GM21528 (cell line): Measurements from ENCODE around the gene TP73.

Experiments
- ATAC-seq: cut with Tn5 transposase; IDR thresholded peaks from one replicate; pipeline ENCODE4 v1.9.1; 2021; ENCODE audit warnings: mild to moderate bottlenecking, moderate library complexity; ENCODE audit not compliant: unreplicated experiment, low FRiP score

Gene TP73

DNA sequence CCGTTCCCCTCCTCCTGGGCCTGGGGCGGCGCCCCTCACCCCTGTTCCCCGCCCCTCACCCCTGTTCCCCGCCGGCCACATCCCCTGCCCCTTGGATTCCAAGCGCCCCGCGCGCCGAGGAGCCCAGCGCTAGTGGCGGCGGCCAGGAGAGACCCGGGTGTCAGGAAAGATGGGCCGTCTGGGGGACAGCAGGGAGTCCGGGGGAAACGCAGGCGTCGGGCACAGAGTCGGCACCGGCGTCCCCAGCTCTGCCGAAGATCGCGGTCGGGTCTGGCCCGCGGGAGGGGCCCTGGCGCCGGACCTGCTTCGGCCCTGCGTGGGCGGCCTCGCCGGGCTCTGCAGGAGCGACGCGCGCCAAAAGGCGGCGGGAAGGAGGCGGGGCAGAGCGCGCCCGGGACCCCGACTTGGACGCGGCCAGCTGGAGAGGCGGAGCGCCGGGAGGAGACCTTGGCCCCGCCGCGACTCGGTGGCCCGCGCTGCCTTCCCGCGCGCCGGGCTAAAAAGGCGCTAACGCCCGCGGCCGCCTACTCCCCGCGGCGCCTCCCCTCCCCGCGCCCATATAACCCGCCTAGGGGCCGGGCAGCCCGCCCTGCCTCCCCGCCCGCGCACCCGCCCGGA is at the start of gene TP73:
Gene TP73, plus strand, starts transcription at position 587 of the 618 bp plus-strand sequence. CDS start 29,850 bp downstream, outside the sequence.
- no peak for ATAC-seq

GRCh38 chr1:3603156-3603555 is 49.2 kb upstream of the TP73 start:
- ATAC-seq, result no peak

DNA sequence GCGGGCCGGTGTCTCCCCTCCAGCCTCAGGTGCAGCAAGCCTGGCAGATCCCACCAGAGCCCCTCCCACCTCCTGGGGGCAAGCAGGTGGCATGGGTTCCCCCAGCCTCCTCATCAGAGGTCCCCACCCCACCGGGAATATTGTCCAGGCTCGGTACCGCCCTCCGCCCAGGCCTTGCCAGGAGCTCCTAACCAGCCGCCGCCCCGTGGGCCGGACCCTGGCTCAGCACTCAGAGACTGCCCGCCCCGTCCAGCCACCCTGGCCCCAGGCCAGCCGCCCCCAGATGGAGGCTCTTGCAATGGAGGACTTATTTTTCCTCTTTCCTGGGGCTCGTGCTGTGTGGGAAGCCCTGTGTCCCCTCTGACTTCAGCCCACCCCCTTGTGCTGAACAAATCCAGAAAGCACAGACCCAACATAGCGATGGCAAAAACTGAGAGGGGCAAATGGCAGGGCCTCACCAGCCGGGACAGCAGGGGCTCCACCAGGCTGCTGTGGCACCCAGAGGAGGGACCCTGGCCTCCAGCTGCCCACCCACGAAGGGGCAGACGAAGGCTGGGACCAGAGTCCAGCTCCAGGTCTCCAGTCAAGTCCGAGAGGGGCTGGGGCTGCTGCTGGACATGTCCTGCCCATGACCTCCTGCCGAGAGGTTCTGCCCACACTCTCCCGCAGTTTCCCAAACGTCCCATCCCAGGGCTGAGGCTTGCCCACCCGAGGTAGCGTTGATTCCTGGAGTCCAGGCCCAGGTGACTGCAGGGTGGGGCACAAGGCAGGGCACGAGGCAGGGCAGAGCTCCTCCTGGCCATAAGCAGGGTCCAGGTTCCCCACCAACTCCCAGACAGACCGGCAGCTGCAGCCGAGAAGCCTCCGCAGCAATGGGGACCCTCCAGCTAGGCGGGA is 48.5 kb upstream of the TP73 start:
- no peak for ATAC-seq

GRCh38 chr1:3604468-3604974 is 47.8 kb upstream of the TP73 start:
- ATAC-seq, result no peak

DNA sequence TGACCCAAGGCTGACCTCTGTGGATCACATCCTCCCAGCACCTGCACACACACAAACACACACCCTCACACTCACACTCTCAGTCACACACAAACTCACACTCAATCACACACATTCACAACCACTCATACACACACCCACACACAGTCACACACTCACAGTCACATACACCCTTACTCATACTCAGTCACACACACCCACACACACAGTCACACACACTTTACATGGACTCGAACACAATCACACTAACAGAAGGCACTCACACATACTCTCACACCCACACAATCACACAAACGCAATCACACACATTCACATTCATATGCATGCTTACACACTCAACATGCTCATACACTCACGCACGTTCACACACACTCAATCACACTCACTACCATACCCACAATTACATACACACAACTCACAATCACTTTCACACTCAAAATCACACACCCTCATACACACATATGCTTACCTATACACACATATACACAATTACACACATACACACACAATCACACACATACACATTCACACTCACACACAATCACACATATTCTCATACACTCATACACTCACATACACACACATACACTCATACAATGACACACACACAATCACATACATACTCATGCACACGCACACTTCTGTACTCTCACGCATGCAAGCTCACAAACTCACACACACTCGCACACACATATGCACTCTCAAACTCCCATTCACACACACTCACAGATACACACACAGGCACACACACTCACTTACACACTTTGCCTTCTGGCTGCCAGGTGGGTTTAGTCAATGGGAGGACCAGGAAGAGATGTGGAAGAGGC is 47.1 kb upstream of the TP73 start:
- ATAC-seq, result no peak

DNA sequence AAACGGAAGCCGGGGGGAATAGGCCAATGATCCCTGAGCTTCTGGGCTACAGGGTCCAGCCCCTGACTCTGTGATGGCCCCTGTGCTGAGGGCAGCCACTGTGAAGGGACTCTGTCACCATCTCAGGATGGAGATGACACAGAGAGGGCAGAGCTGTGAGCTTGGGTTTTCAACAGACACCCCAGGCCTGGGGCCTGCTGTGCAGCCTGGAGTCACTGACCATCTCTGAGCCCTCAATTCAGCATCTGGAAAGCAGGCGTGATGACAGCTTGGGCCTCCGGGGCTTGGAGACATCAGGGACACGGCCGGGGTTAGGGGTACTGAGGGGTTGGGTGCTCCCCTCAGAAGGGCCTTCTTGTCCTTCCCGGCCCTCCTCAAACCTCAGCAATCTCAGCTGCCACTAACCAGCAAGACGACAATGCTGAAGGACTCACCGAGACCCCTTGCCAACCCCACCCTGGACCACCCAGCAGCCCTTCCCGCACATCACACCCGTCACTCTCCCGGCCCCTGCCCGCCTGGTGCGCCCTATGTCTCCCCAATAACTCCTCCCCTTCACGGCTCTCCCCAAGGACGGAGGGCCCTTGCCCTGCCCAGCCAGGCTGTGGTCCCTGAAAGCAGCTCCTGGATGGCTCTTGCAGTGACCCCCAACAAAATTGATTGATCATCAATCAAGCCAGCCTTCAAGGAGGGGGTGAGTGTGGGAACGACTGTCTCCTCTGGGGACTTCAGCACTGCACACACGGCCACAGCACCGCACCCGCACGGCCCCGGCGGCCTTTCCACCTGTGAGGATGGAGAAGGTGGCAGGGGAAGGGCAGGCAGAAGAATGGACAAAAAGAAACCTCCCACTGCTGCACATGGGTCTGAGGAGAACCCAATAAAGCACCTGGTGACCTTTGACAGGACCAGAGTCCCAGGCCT is 45.3 kb upstream of the TP73 start:
- no peak for ATAC-seq

GRCh38 chr1:3607703-3608065 is 44.6 kb upstream of the TP73 start:
- ATAC-seq, result no peak

DNA sequence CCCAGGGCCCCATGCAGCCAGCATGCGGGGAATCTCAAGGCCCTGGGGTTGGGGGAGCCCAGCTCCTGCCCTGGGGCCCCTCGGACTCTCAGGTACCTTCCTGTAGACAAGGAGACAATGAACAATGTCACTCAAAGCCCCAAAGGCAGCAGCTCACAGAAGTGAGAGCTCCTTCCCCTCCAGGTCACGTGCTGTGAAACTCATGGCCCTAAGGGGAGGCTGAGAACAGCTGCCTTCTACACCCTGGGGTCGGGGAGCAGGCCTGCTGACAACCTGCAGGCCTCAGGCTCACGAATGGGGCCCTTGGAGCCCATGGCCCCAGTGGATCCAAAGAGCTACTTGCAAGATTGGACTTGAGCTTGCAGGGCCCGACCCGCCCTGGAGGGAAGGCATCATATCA is 44.2 kb upstream of the TP73 start:
- ATAC-seq, result no peak

DNA sequence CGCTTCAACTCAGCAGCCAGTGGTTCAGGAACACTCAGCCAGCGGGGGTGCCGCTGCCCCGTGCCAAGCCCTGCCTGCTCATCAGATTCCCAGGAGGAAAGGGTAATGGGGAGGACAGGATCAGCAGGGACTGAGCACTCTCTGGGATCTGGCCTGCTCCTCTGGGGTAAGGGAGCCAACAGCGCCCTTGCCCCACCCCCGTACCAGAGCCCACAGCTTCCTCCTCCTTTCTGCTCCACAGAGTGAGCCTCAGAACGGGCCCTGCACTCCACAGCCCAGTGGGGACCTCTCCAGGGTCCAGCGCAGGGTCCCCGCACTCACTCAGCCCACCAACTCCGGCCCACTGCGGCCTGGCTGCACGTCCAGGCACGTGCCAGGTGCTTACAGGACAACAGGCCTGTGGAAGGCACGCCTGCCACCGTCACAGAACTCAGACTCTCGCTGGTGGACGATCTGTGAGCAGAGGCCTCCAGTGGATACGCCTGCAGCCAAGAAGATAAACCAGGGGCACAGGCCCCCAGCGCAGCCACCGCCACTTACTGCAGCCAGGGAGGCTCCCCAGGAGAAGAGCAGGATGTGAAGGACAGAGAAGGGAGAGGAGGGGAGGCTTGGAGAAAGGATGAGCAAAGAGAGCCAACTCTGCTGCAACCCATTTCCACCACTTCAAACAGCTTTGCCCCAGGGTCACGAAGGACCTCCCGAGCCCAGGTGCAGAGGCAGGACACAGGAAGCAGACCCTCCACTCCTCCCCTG is 43.1 kb upstream of the TP73 start:
- no peak for ATAC-seq

- ATAC-seq, result no peak
Observed at GRCh38 chr1:3609769-3610526, 42.4 kb upstream of the TP73 start.

GRCh38 chr1:3610527-3611169 is 41.7 kb upstream of the TP73 start:
- no peak for ATAC-seq

GRCh38 chr1:3611170-3612019 is 40.9 kb upstream of the TP73 start, which contains the start of gene MEGF6:
MEGF6 (minus strand) TSS chr1:3611508; CDS start chr1:3611268, 240 bp downstream.
- ATAC-seq, result no peak

GRCh38 chr1:3612123-3612522 is 40.2 kb upstream of the TP73 start:
- no peak for ATAC-seq

DNA sequence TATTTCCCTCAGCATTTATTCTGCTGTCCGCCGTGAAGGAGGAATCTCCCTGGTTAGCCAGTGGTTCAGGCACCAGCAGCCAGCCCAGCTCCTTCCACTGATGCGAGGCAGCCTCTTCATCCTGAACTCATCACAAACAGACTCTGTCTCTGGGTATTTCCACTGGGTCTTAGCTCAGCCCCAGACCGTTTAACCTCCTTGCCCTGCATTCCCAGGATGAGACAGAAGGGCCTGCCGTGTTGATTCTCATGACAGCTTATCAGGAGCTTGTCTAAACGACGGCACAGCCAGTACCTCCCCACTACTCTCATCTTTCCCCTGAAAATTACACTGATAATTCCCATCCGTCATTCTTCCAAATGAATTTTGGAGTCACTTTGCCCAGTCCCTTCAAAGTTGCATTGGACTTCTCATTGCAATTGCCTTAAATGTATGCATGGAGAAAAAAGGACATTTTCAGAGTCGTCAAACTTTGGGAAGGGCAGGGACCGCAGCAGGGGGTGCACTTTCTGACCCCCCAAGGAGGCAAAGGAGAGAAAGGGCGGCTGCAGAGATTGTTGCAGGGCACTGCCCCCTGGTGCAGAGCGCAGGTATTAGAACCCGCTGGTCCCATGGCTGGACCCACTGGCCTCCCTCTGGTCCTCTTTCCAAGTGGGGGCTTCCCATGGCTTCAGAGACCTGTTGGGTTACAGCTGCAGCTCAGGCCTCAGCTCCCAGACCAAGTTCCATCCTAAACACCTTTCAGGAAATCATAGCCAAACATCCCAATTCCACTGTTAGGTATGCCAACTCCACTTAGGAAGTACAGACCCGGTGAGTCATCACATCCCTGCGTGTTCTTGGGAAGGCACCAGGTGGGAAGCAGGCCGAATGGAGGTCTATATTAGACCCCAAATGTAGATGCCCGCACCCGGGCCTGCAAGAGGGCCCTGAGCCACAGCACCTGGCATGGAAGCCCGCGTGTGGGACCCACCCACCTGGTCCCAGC is 37.3 kb upstream of the TP73 start:
- ATAC-seq, result no peak

GRCh38 chr1:3616861-3617260 is 35.5 kb upstream of the TP73 start:
- no peak for ATAC-seq

- ATAC-seq, result no peak
Observed at GRCh38 chr1:3617806-3618345, 34.4 kb upstream of the TP73 start.
